IMR-90 (cell line): Measurements from ENCODE around the gene ZDHHC11B. TPM values are rescaled to one million over a fixed set of nuclear protein-coding genes. Genes with fewer than 3 reads are reported as not detected.

Experiments used
- ATAC-seq: fragments of 200-7000 bp; cut with Tn5 transposase; 2 replicates; pipeline ENCODE4 v1.9.1; 2020; ENCODE audit warnings: low read depth, mild to moderate bottlenecking, moderate library complexity
- BruUV-seq: library from RNA; stranded (reverse); fragments of 400-500 nt; replicated peaks from 2 replicates; lab custom pipeline; 2021; lab: Mats Ljungman, UMichigan
- CTCF ChIA-PET: fragments of 300-600 bp; formaldehyde crosslinking; extraction: SDS; loops from one replicate; lab custom pipeline; 2021; ENCODE audit warnings: antibody characterized with exemption; lab: Yijun Ruan, JAX
- POLR2A ChIA-PET: fragments of 300-600 bp; sonication (Branson Sonifier 250); formaldehyde crosslinking; loops from one replicate; lab custom pipeline; 2022; ENCODE audit warnings: antibody characterized with exemption; ENCODE audit not compliant: unreplicated experiment; lab: Charles Lee
- DNase-seq: peaks from one replicate; pipeline ENCODE4 v3.0.0; 2013
- H2AFZ ChIP-seq: replicated peaks from 2 replicates; pipeline ENCODE3; 2013; ENCODE audit warnings: low read length, mild to moderate bottlenecking; ENCODE audit not compliant: poor library complexity
- H2AK5ac ChIP-seq: 2 replicates; pipeline ENCODE4 v1.6.1; 2013; ENCODE audit warnings: low read depth, low read length, inconsistent platforms
- H2AK9ac ChIP-seq: replicated peaks from 2 replicates; pipeline ENCODE3; 2013; ENCODE audit warnings: mild to moderate bottlenecking, low read depth, low read length, moderate library complexity; ENCODE audit not compliant: poor library complexity
- H2BK120ac ChIP-seq: 2 replicates; pipeline ENCODE4 v1.6.1; 2013; ENCODE audit warnings: low read depth, low read length, inconsistent platforms
- H2BK15ac ChIP-seq: 3 replicates; pipeline ENCODE4 v1.6.1; 2013; ENCODE audit warnings: low read depth, low read length, inconsistent platforms
- H2BK20ac ChIP-seq: 2 replicates; pipeline ENCODE4 v1.6.1; 2013; ENCODE audit warnings: low read depth, mild to moderate bottlenecking, inconsistent platforms, low read length, moderate library complexity
- H2BK5ac ChIP-seq: 2 replicates; pipeline ENCODE4 v1.6.1; 2013; ENCODE audit warnings: mild to moderate bottlenecking, low read depth, low read length, inconsistent platforms; ENCODE audit not compliant: poor library complexity, severe bottlenecking
- H3K14ac ChIP-seq: replicated peaks from 2 replicates; pipeline ENCODE4 v1.6.1; 2013; ENCODE audit warnings: low read depth, low read length, inconsistent platforms
- H3K18ac ChIP-seq: 2 replicates; pipeline ENCODE4 v1.6.1; 2013; ENCODE audit warnings: low read depth, low read length, control low read depth
- H3K23ac ChIP-seq: 2 replicates; pipeline ENCODE4 v1.6.1; 2013; ENCODE audit warnings: low read depth, low read length, inconsistent platforms
- H3K27ac ChIP-seq: 2 replicates; pipeline ENCODE4 v1.5.1; 2013; ENCODE audit warnings: mild to moderate bottlenecking, control low read depth, low read length; ENCODE audit not compliant: insufficient read depth
- H3K27me3 ChIP-seq: 2 replicates; pipeline ENCODE4 v1.6.1; 2013; ENCODE audit warnings: low read length; ENCODE audit not compliant: control insufficient read depth, insufficient read depth
- H3K36me3 ChIP-seq: 2 replicates; pipeline ENCODE4 v1.6.1; 2013; ENCODE audit warnings: low read length, mixed read lengths; ENCODE audit not compliant: control insufficient read depth, insufficient read depth
- H3K4ac ChIP-seq: 2 replicates; pipeline ENCODE4 v1.6.1; 2013; ENCODE audit warnings: low read depth, low read length, inconsistent platforms
- H3K4me1 ChIP-seq: 2 replicates; pipeline ENCODE4 v1.6.1; 2013; ENCODE audit warnings: low read length, mixed read lengths; ENCODE audit not compliant: control insufficient read depth, insufficient read depth
- H3K4me2 ChIP-seq: 2 replicates; pipeline ENCODE4 v1.6.1; 2013; ENCODE audit warnings: low read depth, mild to moderate bottlenecking, control low read depth, low read length, moderate library complexity
- H3K4me3 ChIP-seq: 2 replicates; pipeline ENCODE4 v1.5.1; 2013; ENCODE audit warnings: low read depth, mild to moderate bottlenecking, control low read depth, low read length, moderate library complexity; ENCODE audit not compliant: insufficient read depth
- H3K56ac ChIP-seq: 2 replicates; pipeline ENCODE4 v1.6.1; 2013; ENCODE audit warnings: low read length, inconsistent platforms; ENCODE audit not compliant: insufficient read depth; ENCODE audit errors: extremely low read depth
- H3K79me1 ChIP-seq, 2 experiments: 2 replicates each; pipeline ENCODE4 v1.6.1; 2013; ENCODE audit warnings: low read length in 2 of 2, inconsistent platforms in 1 of 2, low read depth in 1 of 2
- H3K9ac ChIP-seq: 2 replicates; pipeline ENCODE4 v1.6.1; 2013; ENCODE audit warnings: low read depth, low read length, control low read depth
- H3K9me1 ChIP-seq: 2 replicates; pipeline ENCODE4 v1.6.1; 2013; ENCODE audit warnings: low read length, inconsistent platforms; ENCODE audit not compliant: insufficient read depth
- H3K9me3 ChIP-seq: 2 replicates; pipeline ENCODE4 v1.6.1; 2013; ENCODE audit warnings: low read length; ENCODE audit not compliant: control insufficient read depth, insufficient read depth
- H4K20me1 ChIP-seq: 2 replicates; pipeline ENCODE4 v1.6.1; 2013; ENCODE audit warnings: low read length, inconsistent platforms; ENCODE audit not compliant: insufficient read depth
- H4K5ac ChIP-seq: 2 replicates; pipeline ENCODE4 v1.6.1; 2013; ENCODE audit warnings: mild to moderate bottlenecking, low read depth, low read length, control low read depth
- H4K8ac ChIP-seq, 2 experiments: 2 replicates each; pipeline ENCODE4 v1.6.1; 2013; ENCODE audit warnings: low read depth in 2 of 2, low read length in 2 of 2, control low read depth in 1 of 2, inconsistent platforms in 1 of 2
- H4K91ac ChIP-seq: 2 replicates; pipeline ENCODE4 v1.6.1; 2013; ENCODE audit warnings: low read depth, low read length, inconsistent platforms; ENCODE audit not compliant: insufficient read depth
- CTCF ChIP-seq: conservative IDR thresholded peaks from 2 replicates; pipeline ENCODE4 v1.5.1; 2012; ENCODE audit warnings: mild to moderate bottlenecking, low read depth, low read length, improper control_type of control experiment
- ELK1 ChIP-seq: fragments of 150-350 bp; IDR thresholded peaks from 2 replicates; pipeline ENCODE4 v1.6.1; 2016; ENCODE audit warnings: low read depth, mild to moderate bottlenecking, low read length, moderate library complexity, borderline replicate concordance
- FOS ChIP-seq: fragments of 150-350 bp; IDR thresholded peaks from 2 replicates; pipeline ENCODE4 v1.6.1; 2016; ENCODE audit warnings: low read depth, low read length
- MAFK ChIP-seq: IDR thresholded peaks from 2 replicates; pipeline ENCODE4 v1.6.1; 2012; ENCODE audit warnings: low read depth, low read length, improper control_type of control experiment
- MAZ ChIP-seq: IDR thresholded peaks from 2 replicates; pipeline ENCODE4 v1.6.1; 2012; ENCODE audit warnings: low read depth, mild to moderate bottlenecking, low read length, improper control_type of control experiment, moderate library complexity, borderline replicate concordance
- NFE2L2 ChIP-seq: fragments of 150-350 bp; IDR thresholded peaks from 2 replicates; pipeline ENCODE4 v1.6.1; 2016; ENCODE audit warnings: low read depth, mild to moderate bottlenecking, low read length
- RCOR1 ChIP-seq: IDR thresholded peaks from 2 replicates; pipeline ENCODE4 v1.6.1; 2012; ENCODE audit warnings: mild to moderate bottlenecking, low read length, improper control_type of control experiment; ENCODE audit not compliant: insufficient replicate concordance
- RFX5 ChIP-seq: IDR thresholded peaks from 2 replicates; pipeline ENCODE4 v1.8.0; 2012; ENCODE audit warnings: low read depth, mild to moderate bottlenecking, low read length, moderate library complexity
- WGBS, 2 experiments: methylation state at CpG; one replicate each; pipeline versions ENCODE4 v1.1.5 to v1.1.7; 2013; ENCODE audit warnings: missing lambda C conversion rate in 2 of 2; ENCODE audit not compliant: insufficient read length in 1 of 2; ENCODE audit errors: extremely low coverage in 2 of 2; 5-methylcytosine and 5-hydroxymethylcytosine counted together
- dilution Hi-C: fragments of 300-500 bp; cut with HindIII; formaldehyde crosslinking; loops from one replicate; pipeline ENCODE4 v1.14.3; 2018; ENCODE audit warnings: low sequenced_read_pairs; ENCODE audit not compliant: unreplicated experiment
- in situ Hi-C: fragments of 300-500 bp; cut with MboI; formaldehyde crosslinking; loops from 3 replicates; pipeline ENCODE4 v1.14.3; 2019; ENCODE audit warnings: low sequenced_read_pairs, inconsistent platforms, mixed read lengths
- intact Hi-C: fragments of 100-400 bp; cut with micrococcal nuclease; formaldehyde crosslinking; loops from 2 replicates; pipeline ENCODE4 v1.10.0; 2022
- polyA plus RNA-seq, 3 experiments: library from polyadenylated mRNA; depleted of rRNA; stranded (reverse); fragments of >200 nt; gene quantifications; 2 replicates each; pipeline ENCODE4 v1.2.3, GENCODE V29; 2012; ENCODE audit warnings: low replicate concordance in 1 of 3
- total RNA-seq: library from RNA; depleted of rRNA; stranded (reverse); fragments of >200 nt; gene quantifications from 2 replicates; pipeline ENCODE4 v1.2.3, GENCODE V29; 2012

ZDHHC11B gene
- total and polyA plus RNA-seq, 2 of the 4 experiments (the other 2 are of a cell fraction): 0.12 TPM; not detected in 1

GRCh38 chr5:761854-762710 is 22.4 kb downstream of the ZDHHC11B start:
- peaks cover 31% of the 10 kb centered on the region for H3K27me3 ChIP-seq
- CTCF ChIA-PET: no interaction called here
- in situ Hi-C loops: no loop called here

More at GRCh38 chr5:761854-762710, 22.4 kb downstream of the ZDHHC11B start:
- Histone ChIP-seq H3K18ac (no peak overlapping the region), H4K5ac (no peak overlapping the region), H2BK20ac (no peak overlapping the region), H3K36me3 (no peaks in the 10 kb centered on the region), H3K23ac (no peak overlapping the region; the same call in 1 of the 2 replicates), H3K9me3 (peaks cover 4% of the 10 kb centered on the region; the same call in 1 of the 2 replicates), H3K9ac (no peak overlapping the region), H3K4me2 (no peak overlapping the region), H2AFZ (peak overlapping the region; percentile 48), H3K14ac (no peak overlapping the region), H3K56ac (no peak overlapping the region), H2BK5ac (no peak overlapping the region), H2BK15ac (no peak overlapping the region), H3K4me3 (no peak overlapping the region), H4K20me1 (no peaks in the 10 kb centered on the region), H3K4me1 (no peaks in the 10 kb centered on the region), H2AK9ac (no peak overlapping the region), H4K8ac (no peak overlapping the region), H2BK120ac (no peak overlapping the region), H3K4ac (no peak overlapping the region), H2AK5ac (no peak overlapping the region), H3K9me1 (no peaks in the 10 kb centered on the region; the same call in 1 of the 2 replicates), H3K27ac (no peak overlapping the region), H3K79me1 (no peaks in the 10 kb centered on the region), H4K91ac (no peak overlapping the region)
- dilution Hi-C loops: no loop called here
- TF ChIP-seq MAFK: no peak
- no peak for TF ChIP-seq MAZ
- TF ChIP-seq NFE2L2: no peak
- TF ChIP-seq RFX5: no peak
- TF ChIP-seq CTCF: no peak
- TF ChIP-seq FOS: no peak
- no peak for TF ChIP-seq RCOR1
- TF ChIP-seq ELK1: no peak
- 56% methylated on average over 6 of the region's 8 CpGs; no CpG with 5 or more reads in 1 of the 2 experiments for WGBS, 2 experiments
- ATAC-seq (no peak), DNase-seq (no peak)
- intact Hi-C loops: no loop called here
- BruUV-seq: no TSS peak
- POLR2A ChIA-PET: no interaction called here
